Loucy (cell line): ENCODE measurements around the gene NUDCD2.

Experiments used
- EZH2phosphoT487 ChIP-seq: fragments of 200-600 bp; IDR thresholded peaks from 2 replicates; pipeline ENCODE4 v1.6.1; 2018; ENCODE audit warnings: antibody characterized with exemption, mild to moderate bottlenecking, moderate library complexity, borderline replicate concordance
- TF ChIP-seq, protein P1 (sequence below): fragments of 200-600 bp; sonication (generic); conservative IDR thresholded peaks from 2 replicates; pipeline ENCODE4 v1.5.1; 2014; ENCODE audit warnings: mild to moderate bottlenecking, antibody characterized with exemption, low read length

GRCh38 chr5:163459819-163460561 lies at the start of gene NUDCD2:
- TF ChIP-seq, protein P1, sequence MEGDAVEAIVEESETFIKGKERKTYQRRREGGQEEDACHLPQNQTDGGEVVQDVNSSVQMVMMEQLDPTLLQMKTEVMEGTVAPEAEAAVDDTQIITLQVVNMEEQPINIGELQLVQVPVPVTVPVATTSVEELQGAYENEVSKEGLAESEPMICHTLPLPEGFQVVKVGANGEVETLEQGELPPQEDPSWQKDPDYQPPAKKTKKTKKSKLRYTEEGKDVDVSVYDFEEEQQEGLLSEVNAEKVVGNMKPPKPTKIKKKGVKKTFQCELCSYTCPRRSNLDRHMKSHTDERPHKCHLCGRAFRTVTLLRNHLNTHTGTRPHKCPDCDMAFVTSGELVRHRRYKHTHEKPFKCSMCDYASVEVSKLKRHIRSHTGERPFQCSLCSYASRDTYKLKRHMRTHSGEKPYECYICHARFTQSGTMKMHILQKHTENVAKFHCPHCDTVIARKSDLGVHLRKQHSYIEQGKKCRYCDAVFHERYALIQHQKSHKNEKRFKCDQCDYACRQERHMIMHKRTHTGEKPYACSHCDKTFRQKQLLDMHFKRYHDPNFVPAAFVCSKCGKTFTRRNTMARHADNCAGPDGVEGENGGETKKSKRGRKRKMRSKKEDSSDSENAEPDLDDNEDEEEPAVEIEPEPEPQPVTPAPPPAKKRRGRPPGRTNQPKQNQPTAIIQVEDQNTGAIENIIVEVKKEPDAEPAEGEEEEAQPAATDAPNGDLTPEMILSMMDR = no peak; the same call in 1 of the 2 replicates
- no peak for TF ChIP-seq EZH2phosphoT487
